Naive thymus-derived CD8-positive, alpha-beta T cell (primary cell): ENCODE data around the gene PITPNM1. TPM values are rescaled to one million over a fixed set of nuclear protein-coding genes. Genes with fewer than 3 reads are reported as not detected.

Experiments used
- ATAC-seq, 2 donors: fragments of 150-1000 bp; cut with Tn5 transposase in 1 of 2; sonication (Bioruptor Pico), chemical (Tn5 transposase) in 1 of 2; 1 replicate in 1 of 2; 2 replicates in 1 of 2; pipeline ENCODE4 v1.10.0; 2021; ENCODE audit warnings: mild to moderate bottlenecking in 2 of 2, moderate library complexity in 2 of 2
- POLR2A ChIA-PET: fragments of 350-600 bp; sonication (Branson Sonifier 250); formaldehyde crosslinking; loops from one replicate; lab custom pipeline; 2021; ENCODE audit warnings: antibody characterized with exemption; lab: Charles Lee
- DNase-seq, 10 donors: peaks; one replicate each; pipeline versions ENCODE4 v3.0.0 to v3.0.0-alpha.2; 2020 to 2022
- H3K27ac Mint-ChIP-seq, 10 donors: one replicate each; pipeline ENCODE4 v1.8.0; 2020 to 2022; ENCODE audit warnings: mild to moderate bottlenecking in 10 of 10, mixed read lengths in 10 of 10, moderate library complexity in 4 of 10, inconsistent platforms in 1 of 10
- H3K27me3 Mint-ChIP-seq, 5 donors: one replicate each; pipeline ENCODE4 v1.8.0; 2021 to 2022; ENCODE audit warnings: mixed read lengths in 5 of 5
- H3K36me3 Mint-ChIP-seq, 3 donors: one replicate each; pipeline ENCODE4 v1.8.0; 2020 to 2022; ENCODE audit warnings: mixed read lengths in 3 of 3, mild to moderate bottlenecking in 2 of 3, inconsistent platforms in 1 of 3
- H3K4me1 Mint-ChIP-seq, 4 donors: one replicate each; pipeline ENCODE4 v1.8.0; 2021 to 2022; ENCODE audit warnings: mixed read lengths in 4 of 4
- H3K4me3 Mint-ChIP-seq, 10 donors: one replicate each; pipeline ENCODE4 v1.8.0; 2020 to 2022; ENCODE audit warnings: mild to moderate bottlenecking in 10 of 10, mixed read lengths in 10 of 10, moderate library complexity in 6 of 10, inconsistent platforms in 1 of 10
- H3K9me3 Mint-ChIP-seq, 9 donors: one replicate each; pipeline ENCODE4 v1.8.0; 2020 to 2022; ENCODE audit warnings: mixed read lengths in 9 of 9, mild to moderate bottlenecking in 3 of 9, inconsistent platforms in 1 of 9, moderate library complexity in 1 of 9
- polyA plus RNA-seq, 3 donors: library from polyadenylated mRNA; unstranded; fragments of 300-500 nt; fragmentation: Illumina TruSeq; gene quantifications; one replicate each; pipeline ENCODE4 v1.2.3, GENCODE V29; 2021
- total RNA-seq, 8 experiments: library from RNA in 2 of 8; stranded (reverse) in 2 of 8; gene quantifications; one replicate each; pipeline ENCODE4 v1.2.3 and lab custom pipeline; 2021 to 2026

PITPNM1 gene
- total and polyA plus RNA-seq, 5 experiments from 2014 or later: 13.8 to 120 (median 36.5) TPM

GRCh38 chr11:67538823-67539505 is 33.8 kb upstream of the PITPNM1 start:
- Mint-ChIP-seq H3K36me3 (peaks cover 0 to 8% (median 3%) of the 10 kb centered on the region in 3 donors), H3K4me1 (no peaks in the 10 kb centered on the region), H3K4me3 (no peak overlapping the region), H3K9me3 (peaks cover 0 to 9% (median 3%) of the 10 kb centered on the region in 9 donors), H3K27me3 (peaks cover 0 to 3% (median 0%) of the 10 kb centered on the region in 5 donors), H3K27ac (no peak overlapping the region)
- ATAC-seq: no peak
- POLR2A ChIA-PET: interaction anchor here (0.7 kb wide), 1 partner anchor 71 kb away, joined by 3 read pairs; no protein-coding TSS in a partner anchor
- no peak for DNase-seq

GRCh38 chr11:67538306-67538705 is 33.1 kb upstream of the PITPNM1 start:
- H3K36me3 Mint-ChIP-seq: peaks cover 0 to 11% (median 3%) of the 10 kb centered on the region in 3 donors
- DNase-seq (no peak), ATAC-seq (no peak)
- no peaks in the 10 kb centered on the region for H3K4me1 Mint-ChIP-seq
- H3K27me3 Mint-ChIP-seq: peaks cover 0 to 3% (median 0%) of the 10 kb centered on the region in 5 donors
- H3K27ac Mint-ChIP-seq: no peak overlapping the region
- H3K4me3 Mint-ChIP-seq: no peak overlapping the region
- POLR2A ChIA-PET: interaction anchor here (0.7 kb wide), 1 partner anchor 70 kb away, joined by 3 read pairs; no protein-coding TSS in a partner anchor
- peaks cover 0 to 14% (median 7%) of the 10 kb centered on the region in 9 donors for H3K9me3 Mint-ChIP-seq

GRCh38 chr11:67535561-67535960 is 30.4 kb upstream of the PITPNM1 start:
- DNase-seq (no peak), ATAC-seq (no peak)
- peaks cover 0 to 11% (median 3%) of the 10 kb centered on the region in 3 donors for H3K36me3 Mint-ChIP-seq
- peaks cover 0 to 5% (median 0%) of the 10 kb centered on the region in 5 donors for H3K27me3 Mint-ChIP-seq
- no peak overlapping the region for H3K27ac Mint-ChIP-seq
- POLR2A ChIA-PET: no interaction called here
- H3K4me3 Mint-ChIP-seq: no peak overlapping the region
- peaks cover 0 to 20% (median 7%) of the 10 kb centered on the region in 9 donors for H3K9me3 Mint-ChIP-seq
- H3K4me1 Mint-ChIP-seq: no peaks in the 10 kb centered on the region

GRCh38 chr11:67534070-67534679 is 29.0 kb upstream of the PITPNM1 start:
- H3K36me3 Mint-ChIP-seq: peaks cover 0 to 11% (median 3%) of the 10 kb centered on the region in 3 donors
- H3K4me3 Mint-ChIP-seq: no peak overlapping the region
- DNase-seq (no peak), ATAC-seq (no peak)
- peaks cover 0 to 5% (median 0%) of the 10 kb centered on the region in 5 donors for H3K27me3 Mint-ChIP-seq
- peaks cover 0 to 20% (median 7%) of the 10 kb centered on the region in 9 donors for H3K9me3 Mint-ChIP-seq
- H3K4me1 Mint-ChIP-seq: no peaks in the 10 kb centered on the region
- POLR2A ChIA-PET: no interaction called here
- no peak overlapping the region for H3K27ac Mint-ChIP-seq

- Mint-ChIP-seq H3K9me3 (peaks cover 0 to 20% (median 7%) of the 10 kb centered on the region in 9 donors), H3K27me3 (peaks cover 0 to 3% (median 0%) of the 10 kb centered on the region in 5 donors)
- no peak for ATAC-seq
These were observed 27.7 kb upstream of the PITPNM1 start for GRCh38 chr11:67532889-67533288.

GRCh38 chr11:67530282-67530592 is 25.1 kb upstream of the PITPNM1 start:
- no peak overlapping the region for H3K4me3 Mint-ChIP-seq
- no peak for ATAC-seq
- H3K27ac Mint-ChIP-seq: no peak overlapping the region
- peaks cover 0 to 12% (median 9%) of the 10 kb centered on the region in 5 donors for H3K27me3 Mint-ChIP-seq
- POLR2A ChIA-PET: no interaction called here
- H3K9me3 Mint-ChIP-seq: peaks cover 0 to 20% (median 6%) of the 10 kb centered on the region in 9 donors
- peaks cover 0 to 11% (median 3%) of the 10 kb centered on the region in 3 donors for H3K36me3 Mint-ChIP-seq
- DNase-seq: no peak
- no peaks in the 10 kb centered on the region for H3K4me1 Mint-ChIP-seq

More at GRCh38 chr11:67532889-67533288, 27.7 kb upstream of the PITPNM1 start:
- Mint-ChIP-seq H3K27ac (no peak overlapping the region), H3K4me1 (no peaks in the 10 kb centered on the region), H3K36me3 (peaks cover 0 to 11% (median 3%) of the 10 kb centered on the region in 3 donors), H3K4me3 (no peak overlapping the region)
- POLR2A ChIA-PET: no interaction called here
- DNase-seq: no peak

GRCh38 chr11:67528376-67528775 is 23.2 kb upstream of the PITPNM1 start:
- Mint-ChIP-seq H3K4me1 (no peaks in the 10 kb centered on the region), H3K4me3 (no peak overlapping the region), H3K27ac (no peak overlapping the region), H3K36me3 (no peaks in the 10 kb centered on the region), H3K9me3 (peaks cover 0 to 6% (median 0%) of the 10 kb centered on the region in 9 donors), H3K27me3 (peaks cover 0 to 16% (median 7%) of the 10 kb centered on the region in 5 donors)
- ATAC-seq (no peak), DNase-seq (no peak)
- POLR2A ChIA-PET: no interaction called here

- no peaks in the 10 kb centered on the region for H3K9me3 Mint-ChIP-seq
- H3K27me3 Mint-ChIP-seq: peaks cover 0 to 20% (median 5%) of the 10 kb centered on the region in 5 donors
- no peaks in the 10 kb centered on the region for H3K4me1 Mint-ChIP-seq
- POLR2A ChIA-PET: no interaction called here
- H3K36me3 Mint-ChIP-seq: no peaks in the 10 kb centered on the region
- H3K27ac Mint-ChIP-seq: peak overlapping the region in 2 of 10 donors; percentile 33 to 48
- no peak for DNase-seq
- ATAC-seq: no peak
- H3K4me3 Mint-ChIP-seq: no peak overlapping the region
These were observed 20.3 kb upstream of the PITPNM1 start for GRCh38 chr11:67525275-67525976.

- Mint-ChIP-seq H3K4me1 (no peaks in the 10 kb centered on the region), H3K36me3 (no peaks in the 10 kb centered on the region), H3K27ac (no peak overlapping the region), H3K9me3 (no peaks in the 10 kb centered on the region), H3K27me3 (peaks cover 0 to 20% (median 5%) of the 10 kb centered on the region in 5 donors), H3K4me3 (no peak overlapping the region)
- no peak for ATAC-seq
- no peak for DNase-seq
- POLR2A ChIA-PET: no interaction called here
These were observed 19.3 kb upstream of the PITPNM1 start for GRCh38 chr11:67524480-67524808.

- no peak for ATAC-seq
- Mint-ChIP-seq H3K4me3 (no peak overlapping the region), H3K27ac (no peak overlapping the region), H3K4me1 (no peaks in the 10 kb centered on the region), H3K9me3 (no peaks in the 10 kb centered on the region), H3K36me3 (no peaks in the 10 kb centered on the region), H3K27me3 (peaks cover 0 to 19% (median 5%) of the 10 kb centered on the region in 5 donors)
- POLR2A ChIA-PET: no interaction called here
- no peak for DNase-seq
These were observed 18.7 kb upstream of the PITPNM1 start for GRCh38 chr11:67523556-67524479.

- ATAC-seq: no peak
- no peak for DNase-seq
- POLR2A ChIA-PET: no interaction called here
- Mint-ChIP-seq H3K27me3 (peaks cover 0 to 17% (median 5%) of the 10 kb centered on the region in 5 donors), H3K27ac (no peak within 1 kb of the TSS), H3K36me3 (no peaks in the 10 kb centered on the region), H3K4me3 (no peak within 1 kb of the TSS), H3K9me3 (no peaks in the 10 kb centered on the region), H3K4me1 (no peaks in the 10 kb centered on the region)
These were observed 17.8 kb upstream of the PITPNM1 start, which contains the start of gene CABP2 for GRCh38 chr11:67522844-67523555. TSS of gene CABP2 (minus strand) at chr11:67523446. CDS start at chr11:67523326, 120 bp downstream.
